Thyroid gland (tissue), 4 donors: ENCODE results near the gene HECW1.

Source experiments
- CTCF ChIP-seq, 6 experiments: fragments of 200-600 bp in 3 of 6; fragments of 450-650 bp in 3 of 6; sonication (generic) in 3 of 6; IDR thresholded peaks; one replicate each; pipeline ENCODE4 v1.5.1; 2016 to 2019; ENCODE audit warnings: antibody characterized with exemption in 6 of 6, mild to moderate bottlenecking in 2 of 6, inconsistent platforms in 1 of 6, moderate library complexity in 1 of 6
- POLR2A ChIP-seq, 2 donors: fragments of 450-650 bp; IDR thresholded peaks; one replicate each; pipeline ENCODE4 v1.6.1; 2017; ENCODE audit warnings: antibody characterized with exemption in 2 of 2, mild to moderate bottlenecking in 2 of 2, moderate library complexity in 1 of 2

GRCh38 chr7:43537765-43538403 lies 425.4 kb downstream of the HECW1 start:
- no peak for TF ChIP-seq CTCF (IDR thresholded peaks at IDR 0.05)
- no peak for TF ChIP-seq POLR2A (IDR thresholded peaks at IDR 0.05)
